ENCODE results near the gene TNFRSF8. TPM values are rescaled to one million over a fixed set of nuclear protein-coding genes. Genes with fewer than 3 reads are reported as not detected.
"Not testable (repeated sequence)": the region's sequence is repeated elsewhere in the genome, so short reads cannot be mapped to it uniquely, and the experiment has no call there.

TNFRSF8 gene
- total and polyA plus RNA-seq, 2 donors, result 0.94 to 3.3 TPM

GRCh38 chr1:12102066-12102465 lies 39.0 kb downstream of the TNFRSF8 start:
- Histone ChIP-seq H3K36me3 (ENCODE audit: control insufficient read depth in 2 of 2, insufficient read depth in 2 of 2, low read length in 1 of 2) (no peaks in the 10 kb centered on the region), H3K4me1 (ENCODE audit: control insufficient read depth in 2 of 2, insufficient read depth in 2 of 2, low read length in 2 of 2) (no peaks in the 10 kb centered on the region), H3K9me3 (ENCODE audit: control insufficient read depth in 2 of 2, insufficient read depth in 1 of 2, low read length in 1 of 2) (no peaks in the 10 kb centered on the region), H3K27ac (ENCODE audit: low read depth in 1 of 2, low read length in 1 of 2) (no peak overlapping the region), H3K27me3 (ENCODE audit: control insufficient read depth in 2 of 2, insufficient read depth in 1 of 2, low read length in 1 of 2) (no peaks in the 10 kb centered on the region), H3K4me3 (ENCODE audit: low read length in 2 of 2) (no peak overlapping the region)
- no peak for DNase-seq (ENCODE audit: low read depth in 6 of 9, low spot score in 9 of 9)
- 97% methylated on average over 10 of the region's 10 CpGs for WGBS

- H3K27me3 ChIP-seq (ENCODE audit: control insufficient read depth in 2 of 2, insufficient read depth in 1 of 2, low read length in 1 of 2), result no peaks in the 10 kb centered on the region
- no peaks in the 10 kb centered on the region for H3K9me3 ChIP-seq (ENCODE audit: control insufficient read depth in 2 of 2, insufficient read depth in 1 of 2, low read length in 1 of 2)
- H3K4me1 ChIP-seq (ENCODE audit: control insufficient read depth in 2 of 2, insufficient read depth in 2 of 2, low read length in 2 of 2), result no peaks in the 10 kb centered on the region
- H3K36me3 ChIP-seq (ENCODE audit: control insufficient read depth in 2 of 2, insufficient read depth in 2 of 2, low read length in 1 of 2), result no peaks in the 10 kb centered on the region
- no peak for DNase-seq (ENCODE audit: low read depth in 6 of 9, low spot score in 9 of 9)
- no peak overlapping the region for H3K27ac ChIP-seq (ENCODE audit: low read depth in 1 of 2, low read length in 1 of 2)
- H3K4me3 ChIP-seq (ENCODE audit: low read length in 2 of 2), result no peak overlapping the region
- 96% methylated on average over 13 of the region's 13 CpGs for WGBS
Measured at GRCh38 chr1:12104417-12104816, 41.3 kb downstream of the TNFRSF8 start.

GRCh38 chr1:12106153-12106552 lies 43.0 kb downstream of the TNFRSF8 start:
- H3K9me3 ChIP-seq (ENCODE audit: control insufficient read depth in 2 of 2, insufficient read depth in 1 of 2, low read length in 1 of 2), result no peaks in the 10 kb centered on the region
- DNase-seq (ENCODE audit: low read depth in 6 of 9, low spot score in 9 of 9), result no peak
- no peak overlapping the region for H3K27ac ChIP-seq (ENCODE audit: low read depth in 1 of 2, low read length in 1 of 2)
- H3K4me1 ChIP-seq (ENCODE audit: control insufficient read depth in 2 of 2, insufficient read depth in 2 of 2, low read length in 2 of 2), result no peaks in the 10 kb centered on the region
- WGBS, result 96% methylated on average over 5 of the region's 5 CpGs
- H3K36me3 ChIP-seq (ENCODE audit: control insufficient read depth in 2 of 2, insufficient read depth in 2 of 2, low read length in 1 of 2), result no peaks in the 10 kb centered on the region
- no peaks in the 10 kb centered on the region for H3K27me3 ChIP-seq (ENCODE audit: control insufficient read depth in 2 of 2, insufficient read depth in 1 of 2, low read length in 1 of 2)
- no peak overlapping the region for H3K4me3 ChIP-seq (ENCODE audit: low read length in 2 of 2)

DNA sequence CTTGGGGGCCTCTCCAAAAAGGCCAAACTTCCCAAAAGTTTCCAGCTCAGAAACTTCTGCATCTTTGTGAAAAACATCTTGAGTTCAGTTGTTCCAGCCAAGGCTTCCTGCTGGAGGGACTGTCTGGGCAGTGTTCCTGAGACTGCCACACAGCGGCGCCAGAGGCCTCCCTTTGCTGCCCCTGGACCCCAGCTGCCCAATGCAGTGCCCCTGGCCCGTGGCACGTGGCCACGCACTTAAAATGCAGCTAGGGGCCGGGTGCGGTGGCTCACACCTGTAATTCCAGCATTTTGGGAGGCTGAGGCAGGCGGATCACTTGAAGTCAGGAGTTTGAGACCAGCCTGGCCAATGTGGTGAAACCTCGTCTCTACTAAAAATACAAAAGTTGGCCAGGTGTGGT lies 43.8 kb downstream of the TNFRSF8 start:
- H3K27ac ChIP-seq (ENCODE audit: low read depth in 1 of 2, low read length in 1 of 2); H3K36me3 ChIP-seq (ENCODE audit: control insufficient read depth in 2 of 2, insufficient read depth in 2 of 2, low read length in 1 of 2); H3K4me1 ChIP-seq (ENCODE audit: control insufficient read depth in 2 of 2, insufficient read depth in 2 of 2, low read length in 2 of 2); H3K27me3 ChIP-seq (ENCODE audit: control insufficient read depth in 2 of 2, insufficient read depth in 1 of 2, low read length in 1 of 2); DNase-seq (ENCODE audit: low read depth in 6 of 9, low spot score in 9 of 9); H3K4me3 ChIP-seq (ENCODE audit: low read length in 2 of 2); H3K9me3 ChIP-seq (ENCODE audit: control insufficient read depth in 2 of 2, insufficient read depth in 1 of 2, low read length in 1 of 2): not testable (repeated sequence)
- 93% methylated on average over 9 of the region's 9 CpGs for WGBS

GRCh38 chr1:12107718-12108117 lies 44.6 kb downstream of the TNFRSF8 start:
- no peaks in the 10 kb centered on the region for H3K36me3 ChIP-seq (ENCODE audit: control insufficient read depth in 2 of 2, insufficient read depth in 2 of 2, low read length in 1 of 2)
- no peaks in the 10 kb centered on the region for H3K27me3 ChIP-seq (ENCODE audit: control insufficient read depth in 2 of 2, insufficient read depth in 1 of 2, low read length in 1 of 2)
- WGBS, result 98% methylated on average over 13 of the region's 13 CpGs
- DNase-seq (ENCODE audit: low read depth in 6 of 9, low spot score in 9 of 9), result no peak
- H3K4me3 ChIP-seq (ENCODE audit: low read length in 2 of 2), result no peak overlapping the region
- no peaks in the 10 kb centered on the region for H3K9me3 ChIP-seq (ENCODE audit: control insufficient read depth in 2 of 2, insufficient read depth in 1 of 2, low read length in 1 of 2)
- H3K27ac ChIP-seq (ENCODE audit: low read depth in 1 of 2, low read length in 1 of 2), result no peak overlapping the region
- no peaks in the 10 kb centered on the region for H3K4me1 ChIP-seq (ENCODE audit: control insufficient read depth in 2 of 2, insufficient read depth in 2 of 2, low read length in 2 of 2)

DNA sequence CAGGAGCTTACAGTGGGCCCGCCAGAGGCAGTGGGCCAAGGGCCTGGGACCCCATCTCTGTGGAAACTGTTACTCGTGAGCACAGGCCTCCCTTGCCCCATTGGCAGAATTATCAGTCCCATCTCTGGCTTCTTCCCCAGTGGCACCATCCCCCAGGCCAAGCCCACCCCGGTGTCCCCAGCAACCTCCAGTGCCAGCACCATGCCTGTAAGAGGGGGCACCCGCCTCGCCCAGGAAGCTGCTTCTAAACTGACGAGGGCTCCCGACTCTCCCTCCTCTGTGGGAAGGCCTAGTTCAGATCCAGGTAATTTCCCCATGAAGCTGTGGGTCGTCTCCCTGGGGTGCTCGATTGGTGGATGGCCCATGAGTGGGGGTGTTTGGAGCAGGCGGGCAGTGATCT lies 46.8 kb downstream of the TNFRSF8 start:
- 95% methylated on average over 10 of the region's 10 CpGs for WGBS
- Histone ChIP-seq H3K27ac (ENCODE audit: low read depth in 1 of 2, low read length in 1 of 2) (no peak overlapping the region), H3K4me3 (ENCODE audit: low read length in 2 of 2) (no peak overlapping the region), H3K9me3 (ENCODE audit: control insufficient read depth in 2 of 2, insufficient read depth in 1 of 2, low read length in 1 of 2) (no peaks in the 10 kb centered on the region), H3K36me3 (ENCODE audit: control insufficient read depth in 2 of 2, insufficient read depth in 2 of 2, low read length in 1 of 2) (no peaks in the 10 kb centered on the region), H3K4me1 (ENCODE audit: control insufficient read depth in 2 of 2, insufficient read depth in 2 of 2, low read length in 2 of 2) (no peaks in the 10 kb centered on the region), H3K27me3 (ENCODE audit: control insufficient read depth in 2 of 2, insufficient read depth in 1 of 2, low read length in 1 of 2) (no peaks in the 10 kb centered on the region)
- no peak for DNase-seq (ENCODE audit: low read depth in 6 of 9, low spot score in 9 of 9)

DNA sequence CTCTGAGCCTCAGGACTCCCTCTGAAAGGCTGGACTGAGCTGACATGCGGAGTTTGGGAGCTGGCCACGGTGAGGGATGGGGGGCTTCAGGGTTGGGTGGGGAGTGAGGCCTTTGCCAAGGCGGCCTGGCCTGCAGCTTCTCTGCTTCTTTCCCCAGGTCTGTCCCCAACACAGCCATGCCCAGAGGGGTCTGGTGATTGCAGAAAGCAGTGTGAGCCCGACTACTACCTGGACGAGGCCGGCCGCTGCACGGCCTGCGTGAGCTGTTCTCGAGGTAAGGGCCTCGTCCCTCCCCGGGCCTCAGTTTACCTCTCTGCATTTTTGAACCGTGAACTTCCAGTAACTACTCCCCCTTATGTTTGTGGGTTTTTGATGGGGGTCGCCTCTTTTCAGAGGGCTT lies 48.6 kb downstream of the TNFRSF8 start:
- no peak overlapping the region for H3K4me3 ChIP-seq (ENCODE audit: low read length in 2 of 2)
- no peaks in the 10 kb centered on the region for H3K36me3 ChIP-seq (ENCODE audit: control insufficient read depth in 2 of 2, insufficient read depth in 2 of 2, low read length in 1 of 2)
- WGBS, result 98% methylated on average over 14 of the region's 14 CpGs
- H3K27me3 ChIP-seq (ENCODE audit: control insufficient read depth in 2 of 2, insufficient read depth in 1 of 2, low read length in 1 of 2), result no peaks in the 10 kb centered on the region
- DNase-seq (ENCODE audit: low read depth in 6 of 9, low spot score in 9 of 9), result no peak
- H3K4me1 ChIP-seq (ENCODE audit: control insufficient read depth in 2 of 2, insufficient read depth in 2 of 2, low read length in 2 of 2), result no peaks in the 10 kb centered on the region
- H3K9me3 ChIP-seq (ENCODE audit: control insufficient read depth in 2 of 2, insufficient read depth in 1 of 2, low read length in 1 of 2), result peaks cover 0 to 1% of the 10 kb centered on the region in 2 donors
- H3K27ac ChIP-seq (ENCODE audit: low read depth in 1 of 2, low read length in 1 of 2), result no peak overlapping the region

- 97% methylated on average over 5 of the region's 5 CpGs for WGBS
- Histone ChIP-seq H3K9me3 (ENCODE audit: control insufficient read depth in 2 of 2, insufficient read depth in 1 of 2, low read length in 1 of 2) (peaks cover 0 to 1% of the 10 kb centered on the region in 2 donors), H3K4me1 (ENCODE audit: control insufficient read depth in 2 of 2, insufficient read depth in 2 of 2, low read length in 2 of 2) (no peaks in the 10 kb centered on the region), H3K27ac (ENCODE audit: low read depth in 1 of 2, low read length in 1 of 2) (no peak overlapping the region), H3K4me3 (ENCODE audit: low read length in 2 of 2) (no peak overlapping the region), H3K36me3 (ENCODE audit: control insufficient read depth in 2 of 2, insufficient read depth in 2 of 2, low read length in 1 of 2) (no peaks in the 10 kb centered on the region), H3K27me3 (ENCODE audit: control insufficient read depth in 2 of 2, insufficient read depth in 1 of 2, low read length in 1 of 2) (no peaks in the 10 kb centered on the region)
- DNase-seq (ENCODE audit: low read depth in 6 of 9, low spot score in 9 of 9), result no peak
Measured at GRCh38 chr1:12112711-12113161, 49.6 kb downstream of the TNFRSF8 start.

DNA sequence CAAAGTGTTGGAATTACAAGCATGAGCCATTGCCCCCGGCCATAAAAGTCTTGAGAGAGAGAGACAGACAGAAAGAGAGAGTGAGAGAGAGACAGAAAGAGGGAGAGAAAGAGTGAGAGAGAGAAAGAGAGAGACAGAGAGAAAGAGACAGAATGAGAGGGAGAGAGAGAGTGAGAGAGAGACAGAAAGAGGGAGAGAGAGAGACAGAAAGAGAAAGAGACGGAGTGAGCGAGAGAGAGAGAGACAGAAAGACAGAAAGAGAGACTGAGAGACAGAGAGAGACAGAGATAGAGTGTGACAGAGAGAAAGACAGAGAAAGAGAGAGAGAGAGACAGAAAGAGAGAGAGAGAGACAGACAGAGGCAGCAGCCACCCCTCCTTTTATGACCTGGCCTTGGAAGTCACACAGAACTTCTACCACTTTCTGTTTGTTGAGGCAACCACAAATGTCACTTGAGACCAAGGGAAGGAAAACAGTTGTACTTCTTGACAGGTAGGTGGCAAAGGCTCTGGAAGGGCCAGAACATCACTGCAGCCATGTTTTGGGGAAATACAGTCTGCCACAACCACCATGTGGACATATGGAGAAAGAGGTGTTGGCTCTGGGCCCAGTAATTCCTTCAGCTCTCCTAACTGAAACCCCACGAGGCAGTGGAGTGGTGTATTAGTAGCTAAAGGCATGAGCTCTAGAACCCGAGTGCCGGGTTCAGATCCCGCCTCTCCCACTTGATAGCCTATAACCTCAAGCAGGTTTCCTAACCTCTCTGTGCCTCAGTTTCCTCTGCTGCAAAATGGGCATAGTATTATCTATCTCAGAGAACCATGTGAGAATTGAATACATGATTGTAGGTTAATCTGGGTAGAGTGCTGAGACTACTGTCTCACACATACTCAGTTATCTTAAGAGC lies 50.6 kb downstream of the TNFRSF8 start:
- H3K27me3 ChIP-seq (ENCODE audit: control insufficient read depth in 2 of 2, insufficient read depth in 1 of 2, low read length in 1 of 2), result no peaks in the 10 kb centered on the region
- no peak overlapping the region for H3K4me3 ChIP-seq (ENCODE audit: low read length in 2 of 2)
- 94% methylated on average over 7 of the region's 7 CpGs for WGBS
- H3K4me1 ChIP-seq (ENCODE audit: control insufficient read depth in 2 of 2, insufficient read depth in 2 of 2, low read length in 2 of 2), result no peaks in the 10 kb centered on the region
- no peaks in the 10 kb centered on the region for H3K36me3 ChIP-seq (ENCODE audit: control insufficient read depth in 2 of 2, insufficient read depth in 2 of 2, low read length in 1 of 2)
- no peak for DNase-seq (ENCODE audit: low read depth in 6 of 9, low spot score in 9 of 9)
- no peak overlapping the region for H3K27ac ChIP-seq (ENCODE audit: low read depth in 1 of 2, low read length in 1 of 2)
- H3K9me3 ChIP-seq (ENCODE audit: control insufficient read depth in 2 of 2, insufficient read depth in 1 of 2, low read length in 1 of 2), result peaks cover 0 to 1% of the 10 kb centered on the region in 2 donors

Data from thymus (tissue), 11 donors.